Stimulated activated CD8-positive, alpha-beta memory T cell treated with anti-CD3 and anti-CD28 coated beads, Interleukin-7, amount 100 ng/mL, for 24 hours (primary cell): ENCODE results near the gene NFKBIZ.
"Not testable (repeated sequence)": the region's sequence is repeated elsewhere in the genome, so short reads cannot be mapped to it uniquely, and the experiment has no call there.

ENCODE experiments used
- DNase-seq: peaks from one replicate; pipeline ENCODE4 v3.0.0-alpha.2; 2020; ENCODE audit warnings: low read depth

NFKBIZ gene

GRCh38 chr3:101873619-101874018 is 24.3 kb downstream of the NFKBIZ start:
- no peak for DNase-seq

- DNase-seq: no peak
Observed at GRCh38 chr3:101876142-101876541, 26.8 kb downstream of the NFKBIZ start.

- no peak for DNase-seq
Observed at GRCh38 chr3:101878589-101878988, 29.3 kb downstream of the NFKBIZ start.

- no peak for DNase-seq
Observed at GRCh38 chr3:101879102-101879501, 29.8 kb downstream of the NFKBIZ start.

- DNase-seq: no peak
Observed at GRCh38 chr3:101879623-101880284, 30.4 kb downstream of the NFKBIZ start.

DNA sequence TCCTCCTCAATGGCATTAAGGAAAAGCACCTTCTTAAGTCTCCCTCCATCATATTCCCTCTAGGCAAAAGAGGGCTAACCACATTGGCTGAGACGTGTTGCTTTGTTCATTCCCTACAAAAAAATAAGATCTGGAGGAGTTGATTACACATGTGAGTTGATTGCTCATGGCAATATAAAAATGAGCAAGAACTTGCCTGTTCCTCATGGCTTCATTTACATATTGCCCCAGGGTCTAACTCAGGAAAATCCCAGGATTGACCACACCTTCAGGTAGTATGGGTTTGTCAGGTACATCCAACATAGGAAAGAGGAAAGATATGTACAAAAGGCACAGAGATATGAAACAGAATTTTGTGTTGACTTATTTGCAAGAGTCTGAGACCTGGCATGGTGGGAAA is 35.5 kb downstream of the NFKBIZ start:
- DNase-seq: no peak

DNA sequence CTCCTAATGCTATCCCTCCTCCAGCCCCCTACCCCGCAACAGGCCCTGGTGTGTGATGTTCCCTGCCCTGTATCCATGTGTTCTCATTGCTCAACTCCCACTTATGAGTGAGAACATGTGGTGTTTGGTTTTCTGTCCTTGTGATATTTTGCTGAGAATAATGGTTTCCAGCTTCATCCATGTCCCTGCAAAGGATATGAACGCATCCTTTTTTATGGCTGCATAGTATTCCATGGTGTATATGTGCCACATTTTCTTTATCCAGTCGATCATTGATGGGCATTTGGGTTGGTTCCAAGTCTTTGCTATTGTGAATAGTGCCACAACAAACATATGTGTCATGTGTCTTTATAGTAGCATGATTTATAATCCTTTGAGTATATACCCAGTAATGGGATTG is 36.3 kb downstream of the NFKBIZ start:
- not testable (repeated sequence) for DNase-seq

DNA sequence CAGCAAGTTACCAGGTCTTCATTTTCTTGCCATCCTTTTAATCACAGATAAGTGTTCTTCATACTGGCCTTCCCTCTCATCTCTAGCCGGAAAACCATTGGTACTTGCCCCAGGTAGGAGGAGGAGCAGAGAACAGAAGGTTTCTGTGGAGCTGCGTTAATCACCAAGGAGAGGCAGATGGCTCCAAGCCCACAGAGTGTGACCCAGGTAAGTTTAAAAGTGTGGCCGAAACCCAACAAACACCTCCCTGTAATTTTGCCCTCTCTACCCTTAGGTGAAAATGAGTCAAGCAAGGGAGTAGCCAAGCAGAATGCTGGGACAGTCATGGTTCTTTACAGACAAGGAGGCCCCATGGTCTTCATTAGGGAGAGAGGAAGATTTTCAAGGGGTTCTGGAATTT is 37.3 kb downstream of the NFKBIZ start:
- DNase-seq: no peak

GRCh38 chr3:101888653-101889052 is 39.3 kb downstream of the NFKBIZ start:
- no peak for DNase-seq

DNA sequence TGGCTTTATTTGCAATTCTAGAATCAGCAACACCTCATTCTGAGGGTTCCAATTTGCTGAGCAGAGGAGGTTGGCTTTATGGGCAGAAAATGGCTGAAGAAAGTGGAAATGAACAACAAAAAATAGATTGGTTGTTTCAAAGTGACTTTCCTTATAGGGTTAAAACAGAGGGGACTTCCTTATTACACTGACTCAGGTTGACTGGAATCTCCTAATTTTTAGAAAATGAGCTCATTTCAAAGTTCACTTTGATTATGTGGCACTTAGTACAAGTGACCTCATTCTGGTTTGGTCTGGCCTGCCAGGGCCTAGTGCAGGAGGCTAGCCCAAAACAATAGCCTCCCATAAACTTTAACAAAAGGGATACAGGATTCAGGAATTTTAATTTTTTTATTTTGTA is 41.4 kb downstream of the NFKBIZ start:
- DNase-seq: no peak

- no peak for DNase-seq
Observed at GRCh38 chr3:101892648-101893047, 43.3 kb downstream of the NFKBIZ start.

DNA sequence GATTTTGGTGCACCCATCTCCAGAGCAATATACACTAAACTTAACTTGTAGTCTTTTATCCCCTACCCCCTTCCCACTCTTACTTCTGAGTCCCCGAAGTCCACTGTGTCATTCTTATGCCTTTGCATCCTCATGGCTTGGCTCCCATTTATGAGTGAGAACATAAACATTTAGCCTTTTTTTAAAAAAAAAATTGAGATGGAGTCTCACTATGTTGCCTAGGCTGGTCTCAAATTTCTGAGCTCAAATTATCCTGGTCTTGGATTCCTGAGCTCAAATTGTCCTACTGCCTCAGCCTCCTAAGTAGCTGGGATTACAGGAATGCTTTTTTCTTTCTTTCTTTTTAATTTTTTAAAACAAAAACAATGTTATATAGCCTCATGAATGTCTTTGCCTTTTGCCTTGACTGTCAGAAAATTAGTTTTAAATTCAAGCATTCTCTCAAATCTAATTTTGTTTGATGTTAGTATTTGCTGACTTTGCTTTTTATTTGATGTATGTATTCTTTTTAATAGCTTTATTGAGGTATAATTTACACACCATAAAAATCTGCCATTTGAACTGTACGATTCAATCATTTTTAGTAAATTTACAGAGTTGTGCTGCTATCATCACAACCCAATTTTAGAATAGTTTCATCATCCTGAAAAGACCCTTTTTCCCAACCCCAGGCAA is 46.9 kb downstream of the NFKBIZ start:
- no peak for DNase-seq

- no peak for DNase-seq
Observed at GRCh38 chr3:101897013-101897412, 47.7 kb downstream of the NFKBIZ start.

GRCh38 chr3:101898039-101898438 is 48.7 kb downstream of the NFKBIZ start:
- no peak for DNase-seq

GRCh38 chr3:101898752-101899169 is 49.4 kb downstream of the NFKBIZ start:
- no peak for DNase-seq

DNA sequence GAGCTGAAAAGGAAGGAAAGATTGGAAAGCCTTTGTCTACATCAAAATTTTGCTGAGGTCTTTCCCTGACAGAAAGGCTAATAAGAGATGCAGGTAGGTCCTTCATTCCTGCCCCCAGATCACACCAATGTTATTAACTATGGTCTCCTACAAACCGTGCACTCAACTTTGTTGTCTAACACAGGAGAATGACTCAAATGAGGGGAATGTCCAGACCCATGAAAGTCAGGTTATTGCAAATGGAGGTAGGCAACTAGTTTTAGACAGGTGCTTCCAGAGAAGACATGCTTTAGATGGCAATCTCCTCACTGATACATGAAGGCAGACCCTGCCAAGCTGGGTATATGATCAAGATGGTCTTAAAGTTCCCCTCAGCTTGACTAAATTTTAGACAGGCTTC is 51.0 kb downstream of the NFKBIZ start:
- DNase-seq: no peak

DNA sequence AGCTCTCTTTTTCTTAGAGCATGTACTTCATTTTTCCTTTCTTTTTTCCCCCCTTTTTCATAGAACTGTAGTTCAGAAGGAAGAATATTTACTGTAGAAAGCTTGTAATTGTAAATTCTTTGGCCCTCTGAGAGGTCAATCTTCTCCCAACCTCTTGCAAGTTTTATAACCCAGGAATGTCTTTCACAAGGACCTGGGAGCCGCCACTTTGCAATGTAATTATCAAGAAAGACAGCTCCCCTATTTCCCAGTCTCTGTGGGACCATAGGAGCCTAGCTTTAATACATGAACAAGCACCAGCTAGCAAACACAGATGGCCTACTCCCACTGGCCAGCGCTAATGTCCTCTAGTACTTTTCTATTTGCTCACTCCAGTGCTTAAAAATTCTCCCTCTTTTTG is 51.4 kb downstream of the NFKBIZ start:
- DNase-seq: no peak

DNA sequence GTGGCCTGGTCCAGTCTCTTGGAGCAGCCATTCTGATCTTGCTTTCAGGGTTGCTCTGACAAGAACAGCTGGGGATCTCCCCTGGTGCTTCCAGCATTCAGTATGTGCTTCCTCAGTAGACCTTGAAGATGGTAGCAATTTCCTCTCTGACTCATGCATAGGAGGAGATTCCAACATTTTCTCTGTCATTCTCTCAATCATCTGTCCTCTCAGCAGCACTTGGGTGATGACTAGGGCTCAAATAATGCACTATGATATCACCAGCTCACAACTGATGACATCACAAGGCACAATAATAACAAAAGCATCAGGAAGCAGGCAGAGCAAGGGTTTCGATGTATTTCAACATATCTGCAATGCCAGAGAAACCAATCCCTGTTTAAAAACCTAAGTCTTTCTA is 52.7 kb downstream of the NFKBIZ start:
- DNase-seq: no peak

DNA sequence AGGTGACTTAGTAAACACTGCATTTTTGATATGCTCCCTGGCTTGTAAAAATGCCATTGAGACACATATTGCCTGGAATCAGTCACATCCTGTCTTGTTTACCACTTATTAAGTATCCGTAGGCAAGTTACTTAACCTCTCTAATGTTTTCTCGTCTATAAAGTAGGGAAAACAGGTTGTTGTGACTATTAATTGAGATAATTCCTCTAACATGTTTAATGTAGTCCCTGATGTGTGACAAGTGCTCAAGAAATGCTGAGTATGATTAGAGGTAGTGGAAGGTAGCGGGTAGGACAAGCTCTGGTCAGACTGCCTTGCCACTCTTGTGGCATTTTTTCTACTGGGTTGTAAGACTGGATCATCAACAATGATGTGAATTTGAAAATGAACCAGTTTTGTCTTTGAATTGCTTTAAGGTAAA is 54.1 kb downstream of the NFKBIZ start:
- no peak for DNase-seq

GRCh38 chr3:101905573-101905972 is 56.3 kb downstream of the NFKBIZ start:
- not testable (repeated sequence) for DNase-seq
